Stimulated activated CD4-positive, alpha-beta T cell treated with anti-CD3 and anti-CD28 coated beads, Interleukin-4, amount 100 ng/mL, for 4 hours (primary cell): ENCODE measurements around the gene NAA10.

ENCODE experiments used
- DNase-seq, 2 experiments: peaks; one replicate each; pipeline ENCODE4 v3.0.0-alpha.2; 2020

NAA10 gene

GRCh38 chrX:153882557-153882956 lies 52.3 kb downstream of the NAA10 start:
- DNase-seq = no peak

DNA sequence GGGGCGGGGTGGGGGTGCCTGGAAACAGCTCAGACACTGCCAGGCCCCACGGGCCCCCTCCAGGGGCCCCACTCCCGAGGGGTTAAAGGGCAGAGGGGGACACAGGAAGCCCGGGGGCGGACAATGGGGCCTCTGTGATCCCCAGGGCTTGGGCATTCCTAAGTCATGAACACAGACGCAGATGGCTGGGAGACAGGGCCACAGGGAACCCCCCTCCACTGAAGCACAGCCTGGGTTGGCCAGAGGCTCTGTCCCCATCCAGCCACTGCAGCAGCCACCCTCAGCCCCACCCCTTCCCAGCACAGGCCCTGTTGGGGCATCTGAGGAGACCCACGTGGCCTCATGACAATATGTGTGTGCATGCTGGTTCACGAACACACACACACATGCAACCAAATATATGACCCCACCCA lies 52.7 kb downstream of the NAA10 start:
- no peak for DNase-seq

- no peak for DNase-seq
Observed at GRCh38 chrX:153881281-153881680, 53.6 kb downstream of the NAA10 start.

- DNase-seq = no peak
Observed at GRCh38 chrX:153880440-153880815, 54.4 kb downstream of the NAA10 start.

DNA sequence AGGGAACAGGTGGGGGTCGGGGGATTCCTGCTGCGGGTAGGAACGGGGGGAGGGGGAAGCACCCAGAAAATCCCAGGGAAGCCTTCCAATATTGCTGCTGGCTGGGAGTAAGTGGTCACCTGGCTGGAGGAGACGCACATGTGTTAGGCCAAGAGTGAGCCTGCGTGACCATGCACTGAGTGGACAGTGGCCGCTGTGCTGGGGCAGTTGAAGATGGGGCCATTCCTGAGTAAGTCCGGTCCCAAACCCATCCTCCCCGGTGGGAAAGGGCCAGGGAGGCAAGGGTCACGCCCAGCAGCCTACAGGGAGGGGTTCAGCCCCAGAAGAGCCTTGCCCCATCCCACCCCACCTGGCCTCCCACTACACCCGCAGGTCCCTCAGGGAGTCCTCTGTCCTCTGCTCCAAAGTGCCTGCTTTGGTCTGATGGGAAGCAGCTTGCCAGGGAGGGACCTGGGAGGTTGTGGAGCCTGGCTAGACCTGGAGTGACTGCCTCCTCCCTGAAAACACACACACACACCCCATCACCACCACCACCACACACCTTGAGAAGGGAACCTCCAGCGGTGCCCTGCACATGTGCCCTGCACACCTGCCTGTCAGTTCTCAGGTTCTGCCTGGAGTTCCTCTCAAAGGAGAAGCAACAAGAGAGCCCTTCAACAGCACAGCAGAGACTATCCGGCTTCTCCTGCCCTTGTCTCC lies 54.9 kb downstream of the NAA10 start:
- DNase-seq = no peak
